ENCODE results near the gene SPPL3. TPM values are rescaled to one million over a fixed set of nuclear protein-coding genes. Genes with fewer than 3 reads are reported as not detected.
"Not testable (repeated sequence)": the region's sequence is repeated elsewhere in the genome, so short reads cannot be mapped to it uniquely, and the experiment has no call there.

The SPPL3 gene
- total RNA-seq, 1 donor = 21.3 TPM

DNA sequence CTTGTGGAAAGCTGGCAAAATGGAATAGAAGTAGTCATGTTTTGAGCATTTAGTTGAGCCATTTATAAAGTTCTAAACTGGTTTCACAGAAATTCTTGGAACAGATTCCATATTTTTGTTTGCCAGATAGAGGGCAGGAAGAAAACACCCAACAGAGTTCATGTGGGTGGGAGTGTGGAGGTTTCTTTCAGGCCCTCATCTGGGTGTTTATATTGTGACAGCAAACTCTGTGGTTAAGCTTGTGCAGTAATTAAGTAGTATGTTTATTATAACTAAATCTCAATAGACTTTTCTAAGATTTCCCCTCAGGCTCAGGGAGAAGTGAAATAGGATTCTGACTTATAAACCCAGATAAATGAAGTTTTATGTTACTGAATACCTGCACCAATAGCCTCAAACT is 57.4 kb downstream of the SPPL3 start:
- DNase-seq (ENCODE audit: low read depth in 2 of 3, low spot score in 2 of 3) = no peak

- DNase-seq (ENCODE audit: low read depth in 2 of 3, low spot score in 2 of 3) = no peak
These were observed 58.5 kb downstream of the SPPL3 start for GRCh38 chr12:120845696-120846095.

DNA sequence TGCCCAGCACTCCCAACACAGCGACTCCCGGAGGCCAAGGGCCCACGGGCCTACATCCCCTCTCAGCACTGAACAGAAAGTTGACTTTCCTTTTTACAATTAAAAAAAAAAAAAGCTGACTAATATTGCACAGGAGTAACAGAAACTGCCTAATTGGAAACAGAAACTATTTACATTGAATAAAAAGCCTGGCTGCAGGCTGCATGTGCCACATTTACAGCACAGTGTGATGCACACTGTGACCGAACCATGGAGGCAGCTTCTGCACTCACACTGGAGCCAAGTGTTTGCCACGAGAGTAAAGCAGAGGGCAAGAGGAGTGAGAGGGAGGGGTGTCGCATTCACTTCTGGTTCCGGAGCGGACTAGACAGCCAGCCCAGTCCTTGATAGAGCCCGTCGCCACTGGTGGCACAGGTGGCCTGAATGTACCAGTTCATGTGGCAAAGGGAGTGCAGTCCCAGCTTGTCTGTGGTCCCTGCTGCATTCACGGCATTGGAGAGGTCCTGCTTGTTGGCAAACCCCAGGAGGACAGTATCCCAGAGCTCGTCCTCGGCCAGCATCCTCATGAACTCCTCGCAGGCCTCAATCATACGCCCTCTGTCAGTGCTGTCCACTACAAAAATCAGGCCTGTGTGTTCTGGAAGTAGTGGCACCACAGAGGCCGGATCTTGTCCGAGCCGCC is 59.2 kb downstream of the SPPL3 start:
- DNase-seq (ENCODE audit: low read depth in 2 of 3, low spot score in 2 of 3) = no peak

DNA sequence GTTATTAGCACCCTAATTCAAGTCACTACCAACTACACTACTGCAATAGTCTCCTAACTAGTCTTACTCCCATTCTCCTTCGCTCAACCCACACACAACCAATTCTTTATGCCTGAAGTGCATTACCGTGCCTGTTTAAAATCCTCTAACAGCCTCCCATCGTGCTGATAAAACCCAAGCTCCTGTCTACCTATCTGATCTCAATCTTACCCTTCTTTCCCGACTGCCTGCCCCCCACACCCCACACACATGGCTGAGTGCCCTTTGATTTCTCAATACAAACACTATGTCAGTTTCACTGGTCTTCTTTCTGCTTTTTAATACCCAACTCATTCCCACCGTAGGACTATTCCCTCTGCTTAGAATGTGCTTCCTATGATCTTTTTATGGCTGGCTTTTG is 59.9 kb downstream of the SPPL3 start:
- no peak for DNase-seq (ENCODE audit: low read depth in 2 of 3, low spot score in 2 of 3)

- no peak for DNase-seq (ENCODE audit: low read depth in 2 of 3, low spot score in 2 of 3)
These were observed 60.7 kb downstream of the SPPL3 start for GRCh38 chr12:120843472-120843871.

DNA sequence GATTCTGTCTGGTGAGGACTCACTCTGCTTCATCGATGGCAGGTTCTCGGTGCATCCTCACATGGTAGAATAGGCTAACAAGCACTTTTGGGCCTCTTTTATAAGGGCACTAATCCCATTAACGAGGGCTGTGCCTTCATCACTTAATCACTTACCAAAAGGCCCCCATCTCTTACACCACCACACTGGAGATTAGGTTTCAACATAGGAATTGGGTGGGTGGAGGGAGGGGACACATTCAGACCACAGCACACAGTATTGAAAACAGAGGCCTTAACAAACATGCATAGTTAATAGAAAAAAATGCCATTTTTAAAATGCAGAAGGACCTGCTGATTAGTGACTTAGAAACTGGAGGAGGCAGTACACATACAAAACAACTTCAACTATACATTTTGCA is 61.6 kb downstream of the SPPL3 start:
- DNase-seq (ENCODE audit: low read depth in 2 of 3, low spot score in 2 of 3) = no peak

GRCh38 chr12:120841525-120841924 is 62.6 kb downstream of the SPPL3 start:
- no peak for DNase-seq (ENCODE audit: low read depth in 2 of 3, low spot score in 2 of 3)

GRCh38 chr12:120839503-120839902 is 64.7 kb downstream of the SPPL3 start:
- DNase-seq (ENCODE audit: low read depth in 2 of 3, low spot score in 2 of 3) = no peak

DNA sequence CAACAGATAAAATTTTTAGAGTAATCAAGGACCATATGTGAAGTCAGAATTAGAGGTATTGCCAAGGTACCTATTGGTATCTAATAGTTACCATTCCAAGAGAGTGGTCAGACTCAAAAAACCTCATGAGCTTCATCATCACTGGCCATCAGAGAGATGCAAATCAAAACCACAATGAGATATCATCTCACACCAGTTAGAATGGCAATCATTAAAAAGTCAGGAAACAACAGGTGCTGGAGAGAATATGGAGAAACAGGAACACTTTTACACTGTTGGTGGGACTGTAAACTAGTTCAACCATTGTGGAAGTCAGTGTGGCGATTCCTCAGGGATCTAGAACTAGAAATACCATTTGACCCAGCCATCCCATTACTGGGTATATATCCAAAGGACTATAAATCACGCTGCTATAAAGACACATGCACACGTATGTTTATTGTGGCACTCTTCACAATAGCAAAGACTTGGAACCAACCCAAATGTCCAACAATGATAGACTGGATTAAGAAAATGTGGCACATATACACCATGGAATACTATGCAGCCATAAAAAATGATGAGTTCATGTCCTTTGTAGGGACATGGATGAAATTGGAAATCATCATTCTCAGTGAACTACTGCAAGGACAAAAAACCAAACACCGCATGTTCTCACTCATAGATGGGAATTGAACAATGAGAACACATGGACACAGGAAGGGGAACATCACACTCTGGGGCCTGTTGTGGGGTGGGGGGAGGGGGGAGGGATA is 65.4 kb downstream of the SPPL3 start:
- DNase-seq (ENCODE audit: low read depth in 2 of 3, low spot score in 2 of 3) = not testable (repeated sequence)

- DNase-seq (ENCODE audit: low read depth in 2 of 3, low spot score in 2 of 3) = no peak
These were observed 68.0 kb downstream of the SPPL3 start for GRCh38 chr12:120836114-120836684.

GRCh38 chr12:120835657-120836056 is 68.5 kb downstream of the SPPL3 start:
- DNase-seq (ENCODE audit: low read depth in 2 of 3, low spot score in 2 of 3) = no peak

DNA sequence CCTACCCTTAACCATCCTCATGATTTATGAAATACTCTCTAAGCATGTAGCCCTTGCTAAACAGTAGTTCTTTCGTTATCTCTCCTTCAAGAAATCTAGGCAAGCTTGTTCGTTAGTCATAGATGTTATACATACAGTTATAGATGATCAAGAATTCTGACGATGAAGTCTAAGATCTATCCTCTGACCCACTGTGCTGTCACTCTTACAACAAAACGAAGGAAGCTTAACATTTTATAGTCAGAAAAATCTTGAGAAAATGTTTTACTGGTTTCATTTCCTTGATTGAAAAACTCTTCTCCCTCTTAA is 68.9 kb downstream of the SPPL3 start:
- no peak for DNase-seq (ENCODE audit: low read depth in 2 of 3, low spot score in 2 of 3)

- DNase-seq (ENCODE audit: low read depth in 2 of 3, low spot score in 2 of 3) = no peak
These were observed 69.5 kb downstream of the SPPL3 start for GRCh38 chr12:120834489-120835303.

DNA sequence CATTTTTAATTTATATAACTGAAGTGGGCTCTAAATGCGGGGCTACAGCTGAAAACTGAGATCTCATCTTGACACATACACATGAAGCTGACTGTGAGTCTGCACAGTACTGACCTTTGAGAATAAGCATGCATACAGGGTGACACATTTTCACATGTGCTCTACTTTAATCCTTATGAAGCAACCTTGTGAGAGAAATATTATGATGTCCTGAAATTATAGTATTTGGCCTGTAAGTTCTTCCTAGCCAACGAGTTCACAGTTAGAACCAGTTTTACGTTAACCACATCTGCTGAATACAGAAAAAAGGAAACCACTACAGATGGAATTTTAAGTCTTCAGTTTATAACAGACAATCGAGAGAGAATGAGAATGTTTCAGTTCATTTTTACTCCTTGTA is 70.3 kb downstream of the SPPL3 start:
- DNase-seq (ENCODE audit: low read depth in 2 of 3, low spot score in 2 of 3) = no peak

DNA sequence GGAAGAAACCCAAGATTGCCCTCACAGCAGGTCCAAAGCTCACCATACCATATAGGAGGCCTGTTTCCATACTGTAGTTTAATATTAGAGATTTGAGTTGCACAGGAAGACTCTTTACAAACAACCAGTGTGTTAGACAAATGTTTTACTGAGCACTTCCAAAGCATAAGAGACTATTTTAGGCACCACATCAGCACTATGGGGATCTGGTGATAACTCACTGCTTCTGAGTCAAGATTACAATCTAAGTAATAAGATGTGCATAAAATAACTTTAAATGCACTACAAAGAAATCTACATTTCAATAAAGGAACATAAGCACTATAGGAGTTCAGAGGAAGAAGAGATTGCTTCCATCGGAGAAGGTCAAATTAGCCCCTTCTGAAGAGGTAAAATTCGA is 71.4 kb downstream of the SPPL3 start:
- DNase-seq (ENCODE audit: low read depth in 2 of 3, low spot score in 2 of 3) = no peak

DNA sequence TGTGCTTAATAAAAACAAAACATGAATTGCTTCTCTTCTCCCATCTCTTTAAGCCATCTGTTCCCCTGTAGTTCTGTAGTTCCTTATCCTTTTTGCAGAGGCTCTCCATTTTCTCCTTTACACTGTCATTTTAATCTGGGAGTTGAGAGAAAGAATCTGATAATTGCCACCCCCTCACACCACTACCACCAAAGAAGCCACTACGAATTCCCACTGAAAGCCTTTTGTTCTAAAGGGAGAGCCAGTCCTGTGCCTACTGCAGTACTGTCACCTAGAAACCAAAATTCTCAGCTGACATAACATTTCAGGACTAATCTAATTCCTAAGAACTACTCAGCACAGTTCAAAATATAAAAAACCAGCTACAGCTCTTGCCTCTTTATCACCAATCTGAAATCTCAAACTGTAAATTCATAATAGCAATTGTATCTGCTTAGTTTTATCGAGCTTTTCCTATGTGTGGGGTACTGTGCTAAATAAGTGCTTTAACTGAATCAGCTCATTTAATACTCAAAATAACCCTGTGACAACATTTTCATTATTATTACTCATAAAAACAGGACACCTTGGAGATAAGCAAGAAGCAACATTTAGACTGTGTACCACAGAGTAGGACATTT is 72.4 kb downstream of the SPPL3 start:
- no peak for DNase-seq (ENCODE audit: low read depth in 2 of 3, low spot score in 2 of 3)

DNA sequence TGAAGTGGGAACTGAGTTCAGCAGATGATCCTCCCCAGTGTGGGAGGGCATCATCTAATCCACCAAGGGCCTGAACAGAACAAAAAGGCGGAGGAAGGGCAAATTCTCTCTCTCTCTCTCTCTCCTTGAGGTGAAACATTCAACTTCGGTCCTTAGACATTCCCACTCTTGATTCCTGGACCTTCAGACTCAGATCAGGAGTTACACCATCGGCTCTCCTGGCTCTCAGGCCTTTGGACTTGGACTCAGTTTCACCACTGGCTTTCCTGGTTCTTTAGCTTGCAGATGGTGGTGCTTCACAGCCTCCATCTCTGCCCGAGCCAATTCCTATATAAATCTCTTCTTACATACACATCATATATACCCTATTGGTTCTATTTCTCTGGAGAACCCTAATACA is 73.2 kb downstream of the SPPL3 start:
- no peak for DNase-seq (ENCODE audit: low read depth in 2 of 3, low spot score in 2 of 3)

DNA sequence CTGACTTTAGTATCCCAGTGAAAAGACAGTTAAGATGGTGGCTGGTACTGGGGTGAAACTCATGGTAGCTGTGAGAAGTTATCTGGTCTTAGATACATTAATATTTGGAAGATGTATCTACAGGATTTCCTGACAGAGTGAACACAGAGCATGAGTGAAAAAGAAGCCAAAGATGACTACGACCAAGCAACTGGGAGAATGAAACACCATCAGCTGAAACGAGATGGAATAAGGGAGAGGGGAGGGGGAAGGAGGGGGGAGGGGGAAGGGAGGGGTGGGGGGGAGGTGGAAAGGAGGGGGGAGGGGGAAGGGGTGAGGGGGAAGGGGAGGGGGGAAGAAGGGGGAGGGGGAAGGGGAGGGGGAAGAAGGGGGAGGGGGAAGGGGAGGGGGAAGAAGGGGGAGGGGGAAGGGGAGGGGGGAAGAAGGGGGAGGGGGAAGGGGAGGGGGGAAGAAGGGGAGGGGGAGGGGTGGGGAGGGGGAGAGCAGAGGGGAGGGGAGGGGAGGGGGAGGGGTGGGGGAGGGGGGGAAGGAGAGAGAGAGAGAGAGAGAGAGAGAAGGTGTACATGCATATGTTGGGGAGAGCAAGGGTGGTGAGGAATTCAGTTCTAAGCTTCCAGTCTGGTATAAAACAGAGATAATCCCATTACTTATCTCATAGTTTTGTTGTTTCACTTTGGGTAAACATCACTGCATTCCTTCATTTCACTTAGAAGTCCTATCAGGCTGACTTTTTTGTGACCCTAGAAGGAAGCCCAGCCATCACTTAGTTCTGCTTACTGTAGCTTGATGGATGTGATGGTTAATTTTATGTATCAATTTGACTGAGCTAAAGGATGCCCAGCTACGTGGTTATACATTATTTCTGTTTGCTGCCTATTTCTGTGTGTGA is 73.9 kb downstream of the SPPL3 start:
- DNase-seq (ENCODE audit: low read depth in 2 of 3, low spot score in 2 of 3) = no peak

- no peak for DNase-seq (ENCODE audit: low read depth in 2 of 3, low spot score in 2 of 3)
These were observed 77.8 kb downstream of the SPPL3 start for GRCh38 chr12:120826335-120826734.

DNA sequence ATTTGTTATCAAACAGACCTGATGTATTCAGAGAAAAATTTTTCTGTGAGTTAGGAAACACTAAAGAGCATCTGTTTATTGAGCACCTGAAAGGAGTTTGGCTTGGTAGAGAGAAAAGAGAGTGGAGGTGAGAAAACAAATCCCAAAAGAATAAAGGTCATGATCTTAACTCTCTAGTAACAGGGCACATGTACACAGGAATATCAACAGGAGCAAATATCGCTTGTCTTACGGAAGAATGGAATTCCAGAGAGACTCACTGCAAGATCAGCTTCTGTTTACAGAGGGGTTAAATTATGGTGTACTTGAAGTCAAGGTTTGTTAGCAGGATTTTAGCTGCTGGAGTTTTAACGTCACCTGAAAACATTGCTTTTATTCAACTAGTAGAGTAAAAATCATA is 78.8 kb downstream of the SPPL3 start:
- DNase-seq (ENCODE audit: low read depth in 2 of 3, low spot score in 2 of 3) = no peak

All from hematopoietic multipotent progenitor cell (in vitro differentiated cells).